GM18868 (cell line): Measurements from ENCODE around the gene RBM4B.

Source experiments
- ATAC-seq: cut with Tn5 transposase; IDR thresholded peaks from one replicate; pipeline ENCODE4 v1.9.1; 2021; ENCODE audit warnings: mild to moderate bottlenecking, moderate library complexity; ENCODE audit not compliant: unreplicated experiment

RBM4B gene

GRCh38 chr11:66616379-66617154 is 61.1 kb downstream of the RBM4B start, which contains the start of gene RBM14:
Gene RBM14 (plus strand): TSS chr11:66616630. CDS start chr11:66616721, 91 bp downstream.
- ATAC-seq, result peak; percentile 91
